Left ventricle myocardium superior (tissue), 1 donor: ENCODE measurements around the gene DUSP2. TPM values are rescaled to one million over a fixed set of nuclear protein-coding genes. Genes with fewer than 3 reads are reported as not detected.

ENCODE experiments used
- ATAC-seq: fragments of 200-7000 bp; cut with Tn5 transposase; one replicate; pipeline ENCODE4 v1.9.1; 2020; ENCODE audit warnings: mild to moderate bottlenecking, moderate library complexity
- DNase-seq: peaks from one replicate; pipeline ENCODE4 v3.0.0-alpha.2; 2020
- intact Hi-C: fragments of 100-400 bp; cut with micrococcal nuclease; formaldehyde crosslinking; loops from one replicate; pipeline ENCODE4 v1.11.0; 2022
- total RNA-seq: library from RNA; stranded (reverse); fragmentation: NEBNext Ultra II Directional; extraction: Animal tissue kit (Norgen Biotek cat#: 25700); gene quantifications from one replicate; pipeline ENCODE4 v1.2.1, GENCODE V29; 2021
- donor health status: DM: no; HTN: yes; CAD: no; lungs with severe emphysema.

DUSP2 gene
- total RNA-seq, 1 donor from 2014 or later, result 1.9 TPM

DNA sequence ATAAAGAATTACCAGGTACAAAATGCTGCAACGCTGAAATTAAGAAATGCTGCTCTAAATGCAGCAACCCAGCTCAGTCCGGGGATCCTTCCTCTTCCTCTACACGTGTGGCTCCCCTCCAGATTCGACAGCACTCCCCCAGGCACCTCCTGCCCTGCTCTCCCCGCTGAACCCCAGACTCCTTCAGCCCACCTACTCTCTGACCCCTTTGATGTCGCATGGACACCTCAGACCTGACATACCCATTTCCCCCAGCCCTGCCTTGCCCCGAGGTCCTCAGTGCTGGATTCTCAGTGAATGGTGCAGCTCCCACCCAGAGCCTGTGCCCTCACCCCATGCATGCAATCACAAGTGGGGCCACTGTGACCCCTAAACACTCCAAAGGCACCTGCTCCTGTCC is 24.2 kb downstream of the DUSP2 start:
- DNase-seq, result peak; percentile 18
- intact Hi-C loops, result no loop called here
- no peak for ATAC-seq

DNA sequence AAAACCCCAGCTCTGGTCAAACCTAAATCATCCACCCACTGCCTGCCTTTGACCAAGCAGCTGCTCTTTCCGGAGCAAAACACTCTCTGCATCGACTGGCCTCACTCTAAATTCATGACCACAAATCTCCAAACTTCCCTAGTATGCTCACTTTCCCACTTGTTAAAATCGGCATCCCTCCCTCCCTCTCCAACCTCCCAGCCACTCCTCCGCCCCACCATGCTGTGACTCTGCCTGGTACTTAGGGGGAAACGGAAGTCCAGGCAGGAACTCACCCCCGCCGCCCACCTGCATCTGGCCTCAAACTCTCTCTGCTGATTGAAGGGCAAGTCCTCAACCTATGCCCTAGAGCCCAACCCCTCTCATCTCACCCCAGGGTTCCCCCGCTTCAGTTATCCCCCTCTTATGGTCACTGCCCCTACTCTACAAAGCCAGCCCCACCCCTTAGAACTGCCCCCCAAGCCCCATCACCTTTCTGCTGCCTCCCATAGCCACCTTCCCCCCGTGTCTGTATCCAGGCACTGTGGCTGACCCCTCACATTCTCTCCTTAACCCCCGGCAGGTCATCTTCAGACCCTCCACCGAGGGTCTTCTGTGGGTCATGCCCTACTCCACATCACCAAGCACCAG is 25.0 kb downstream of the DUSP2 start:
- DNase-seq (no peak), ATAC-seq (no peak)
- intact Hi-C loops, result no loop called here

DNA sequence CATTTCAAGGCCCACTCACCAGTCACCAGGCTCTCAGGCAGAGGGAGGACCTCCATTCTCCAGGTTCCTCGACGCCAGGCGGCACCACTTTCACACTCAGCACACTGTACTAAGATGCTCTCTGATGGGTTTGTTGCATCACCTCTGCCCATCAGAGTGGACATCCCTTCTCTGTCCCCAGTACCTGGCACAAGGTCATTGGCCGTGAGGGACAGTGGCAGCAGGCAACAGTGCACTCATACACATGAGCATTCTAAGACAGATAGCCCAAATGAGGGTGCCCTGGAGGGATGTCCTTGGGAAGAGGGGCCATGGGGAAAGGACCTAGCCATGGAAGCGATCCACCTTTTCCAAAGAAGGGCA is 25.9 kb downstream of the DUSP2 start:
- DNase-seq, result no peak
- ATAC-seq, result no peak
- intact Hi-C loops, result no loop called here

DNA sequence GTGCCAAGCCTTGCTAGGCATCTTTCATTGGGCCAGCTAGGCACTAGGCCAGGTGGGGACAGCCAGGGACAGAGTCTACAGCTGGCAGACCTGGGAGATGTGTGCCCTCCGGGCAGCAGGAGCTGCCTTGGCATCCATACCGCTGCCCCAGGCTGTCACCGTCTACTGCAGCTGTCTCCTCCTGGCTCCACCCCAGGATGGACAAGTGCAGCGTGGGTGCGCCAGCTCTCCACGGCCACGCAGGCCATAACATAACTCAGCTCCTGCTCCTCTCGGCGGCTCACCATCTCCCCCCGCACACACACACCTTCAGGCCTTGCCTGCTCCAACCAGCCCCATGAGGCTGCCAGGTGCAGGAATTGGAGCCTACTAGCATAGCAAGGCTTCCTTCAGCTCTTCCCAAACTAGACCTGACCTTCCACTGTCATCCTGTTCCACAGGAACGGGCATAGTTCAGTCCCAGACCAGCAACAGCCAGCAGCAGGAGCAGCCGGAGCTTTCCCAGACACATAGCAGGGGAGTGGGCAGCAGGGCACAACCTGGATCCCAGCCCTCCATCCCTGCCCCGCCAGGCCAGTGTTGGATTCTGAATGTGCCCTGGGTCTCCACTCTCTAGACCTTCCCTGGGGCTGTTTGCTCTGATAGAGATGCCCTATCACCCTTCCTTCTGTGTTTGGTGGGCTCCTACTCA is 26.4 kb downstream of the DUSP2 start:
- ATAC-seq (no peak), DNase-seq (no peak)
- intact Hi-C loops, result no loop called here

DNA sequence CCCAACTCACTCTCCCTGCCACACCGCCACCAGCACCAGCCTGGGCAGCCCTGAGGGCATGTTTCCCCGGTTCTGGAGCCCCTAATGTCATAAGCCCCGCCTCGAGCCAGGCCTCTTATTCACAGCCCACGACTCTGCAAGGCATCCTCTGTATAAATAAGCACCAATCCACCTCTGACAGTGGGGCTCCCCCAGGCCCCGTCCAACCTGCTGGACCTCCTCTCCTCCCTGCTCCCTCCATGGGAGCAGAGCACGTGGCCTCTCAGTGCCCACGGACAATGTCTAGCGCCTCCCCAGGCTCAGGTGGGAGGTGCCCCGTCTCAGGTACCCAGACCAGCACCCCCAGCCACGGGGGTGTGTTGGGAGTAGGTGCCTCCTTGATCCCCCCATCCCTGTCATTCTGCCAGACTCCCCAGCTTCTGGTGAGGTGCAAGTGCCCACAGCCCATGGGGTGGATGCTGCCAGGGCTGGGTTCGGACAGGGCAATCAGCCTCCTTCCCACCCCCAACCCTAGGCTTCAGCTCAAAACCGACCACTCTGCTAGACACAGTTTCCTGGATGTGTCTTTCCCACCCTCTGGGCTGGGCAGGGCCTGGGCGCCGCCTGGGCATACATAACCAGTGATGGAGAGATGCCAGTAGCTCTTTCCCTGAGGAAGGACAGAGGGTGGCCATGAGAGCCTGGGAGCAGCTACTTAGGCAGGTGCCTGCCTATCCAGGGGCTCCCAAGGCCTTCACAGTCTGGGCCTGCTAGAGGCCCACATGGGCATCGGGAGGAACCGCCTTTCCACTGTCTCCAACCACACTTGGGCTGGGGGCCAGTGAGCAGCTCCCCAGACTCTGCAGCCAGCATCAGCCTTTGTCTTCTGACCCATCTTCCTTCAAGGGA is 27.3 kb downstream of the DUSP2 start:
- intact Hi-C loops, result no loop called here
- ATAC-seq (no peak), DNase-seq (peak; percentile 29)

DNA sequence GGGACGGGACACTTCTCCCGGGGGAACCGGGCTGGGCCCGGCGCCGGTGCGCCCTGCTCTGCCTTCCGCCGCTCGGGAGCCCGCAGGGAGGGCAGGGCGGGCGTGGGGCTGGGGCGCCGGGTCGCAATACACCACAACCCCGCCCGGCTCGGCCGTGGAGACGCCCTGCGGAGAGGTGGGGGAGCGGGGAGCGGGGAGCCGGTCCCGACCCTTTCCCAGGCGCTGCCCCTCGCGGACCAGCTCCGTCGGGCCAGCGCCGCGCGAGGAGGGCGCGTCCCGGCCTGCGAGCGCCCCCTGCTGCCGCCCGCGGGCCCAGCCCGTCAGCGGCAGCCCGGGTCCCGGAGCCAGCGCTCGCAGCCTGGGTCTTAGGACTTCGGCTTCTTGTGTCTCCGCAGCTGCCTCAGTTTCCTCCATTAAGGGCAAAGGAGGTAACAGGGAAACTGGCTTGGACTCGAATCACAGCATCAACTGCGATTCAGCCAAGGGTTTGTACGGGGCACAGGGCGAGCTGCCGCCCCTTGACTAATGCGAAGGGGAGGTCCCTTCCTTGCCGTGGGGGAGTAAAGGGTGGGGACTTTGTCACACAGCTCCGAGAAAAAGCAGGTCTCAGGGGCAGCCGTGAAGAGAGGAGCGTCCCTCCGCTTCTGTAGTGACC is 28.2 kb downstream of the DUSP2 start:
- DNase-seq, result peak; percentile 81
- ATAC-seq, result peak; percentile 90
- intact Hi-C loops, result no loop called here

DNA sequence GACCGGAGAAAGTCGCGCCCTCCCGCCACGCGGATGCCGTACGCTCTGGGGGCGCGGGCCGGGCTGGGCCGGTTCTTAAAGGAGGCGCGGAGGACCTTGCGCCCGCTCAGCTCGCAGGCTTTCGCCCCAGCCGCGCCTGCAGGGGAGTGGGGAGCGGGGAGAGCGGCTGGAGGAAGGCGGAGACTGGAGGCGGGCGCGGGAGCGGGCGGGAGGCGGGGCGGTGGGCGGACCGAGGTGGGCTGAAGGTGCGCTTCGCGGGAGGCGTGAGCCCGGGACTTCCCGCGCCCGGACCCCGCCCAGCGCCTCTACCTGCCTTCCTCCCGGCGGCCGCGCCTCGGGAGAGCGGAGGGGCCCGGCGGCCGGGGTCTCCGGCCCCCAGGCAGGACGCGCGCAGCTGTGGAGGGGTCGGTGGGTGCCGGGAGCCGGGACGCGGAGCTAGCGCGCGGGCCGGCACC is 28.8 kb downstream of the DUSP2 start, which contains the start of gene ADRA2B:
Gene ADRA2B, minus strand, starts transcription at position 148 of the 455 bp plus-strand sequence. CDS start 422 bp downstream, outside the sequence.
- peak; percentile 81 for ATAC-seq
- DNase-seq, result peak; percentile 77
- intact Hi-C loops, result no loop called here

DNA sequence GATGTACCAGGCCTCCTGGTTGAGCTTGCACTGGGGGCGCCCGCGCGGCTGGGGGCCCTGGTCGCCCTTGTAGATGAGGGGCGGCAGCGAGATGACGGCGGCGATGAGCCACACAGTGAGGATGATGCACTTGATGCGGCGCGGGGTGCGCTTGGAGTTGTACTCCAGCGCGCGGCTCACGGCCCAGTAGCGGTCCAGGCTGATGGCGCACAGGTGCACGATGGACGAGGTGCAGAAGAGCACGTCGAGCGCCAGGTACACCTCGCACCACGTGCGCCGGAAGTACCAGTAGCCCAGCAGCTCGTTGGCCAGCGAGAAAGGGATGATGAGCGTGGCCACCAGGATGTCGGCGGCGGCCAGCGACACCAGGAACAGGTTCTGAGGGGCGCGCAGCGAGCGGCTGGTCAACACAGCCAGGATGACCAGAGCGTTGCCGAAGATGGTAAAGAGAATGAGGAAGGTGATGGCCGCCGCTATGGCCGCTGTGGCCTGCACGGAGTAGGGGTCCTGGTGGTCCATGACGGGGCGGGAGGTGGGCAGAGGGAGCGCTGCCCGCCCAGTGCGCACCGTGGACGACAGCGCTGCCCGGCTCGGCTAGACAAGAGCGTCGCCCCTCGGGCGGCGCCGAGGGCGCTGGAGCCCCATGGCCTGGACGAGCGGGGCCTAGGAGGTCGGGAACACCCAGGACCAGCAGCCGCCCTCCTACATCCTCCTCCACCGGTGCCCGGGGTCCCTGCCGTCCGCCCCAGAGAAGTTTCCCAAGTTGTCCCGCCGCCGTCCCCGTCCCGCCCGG is 29.4 kb downstream of the DUSP2 start:
- DNase-seq, result peak; percentile 25
- ATAC-seq, result peak; percentile 5
- intact Hi-C loops, result no loop called here

DNA sequence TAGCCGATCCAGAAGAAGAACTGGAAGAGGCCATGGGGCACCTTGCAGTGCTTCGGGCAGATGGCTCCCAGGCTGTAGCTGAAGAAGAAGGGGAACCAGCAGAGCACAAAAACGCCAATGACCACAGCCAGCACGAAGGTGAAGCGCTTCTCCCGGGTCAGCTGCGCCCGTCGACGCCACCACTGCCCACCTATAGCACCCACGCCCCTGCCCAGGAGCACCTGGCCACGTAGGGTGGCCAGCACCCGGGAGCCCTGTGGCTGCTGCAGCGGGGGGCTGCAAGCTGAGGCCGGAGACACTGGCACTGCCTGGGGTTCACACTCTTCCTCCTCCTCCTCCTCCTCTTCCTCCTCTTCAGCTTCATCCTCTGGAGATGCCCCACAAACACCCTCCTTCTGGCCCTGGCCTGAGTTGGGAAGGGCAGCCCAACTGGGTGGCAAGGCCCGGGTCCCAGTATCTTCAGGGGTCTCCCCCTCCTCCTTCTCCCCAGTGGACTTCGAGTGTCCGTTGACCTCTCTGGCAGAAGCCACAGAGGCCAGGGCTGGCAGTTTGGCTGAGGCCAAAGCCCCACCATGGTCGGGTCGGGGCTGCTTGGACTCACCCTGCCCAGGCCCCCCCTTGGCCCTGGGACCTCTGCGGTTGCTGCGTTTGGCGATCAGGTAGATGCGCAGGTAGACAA is 30.2 kb downstream of the DUSP2 start:
- DNase-seq (peak; percentile 26), ATAC-seq (no peak)
- intact Hi-C loops, result no loop called here

DNA sequence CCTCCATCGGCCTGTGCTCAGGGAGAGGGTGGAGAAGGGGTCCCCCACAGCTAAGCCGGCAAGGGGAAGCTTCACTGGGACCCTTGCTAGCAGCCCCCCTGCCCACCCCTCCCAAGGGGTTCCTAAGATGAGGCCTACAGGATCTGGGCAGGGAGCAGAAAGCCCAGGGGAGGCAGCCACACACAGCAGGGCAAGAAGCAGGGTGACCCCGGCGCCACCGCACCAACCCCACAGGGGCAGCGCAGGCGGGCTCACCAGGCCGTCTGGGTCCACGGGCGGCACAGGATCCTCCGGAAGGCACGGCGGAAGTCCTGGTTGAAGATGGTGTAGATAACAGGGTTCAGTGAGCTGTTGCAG is 30.7 kb downstream of the DUSP2 start:
- intact Hi-C loops, result no loop called here
- ATAC-seq, result no peak
- DNase-seq, result peak; percentile 15

DNA sequence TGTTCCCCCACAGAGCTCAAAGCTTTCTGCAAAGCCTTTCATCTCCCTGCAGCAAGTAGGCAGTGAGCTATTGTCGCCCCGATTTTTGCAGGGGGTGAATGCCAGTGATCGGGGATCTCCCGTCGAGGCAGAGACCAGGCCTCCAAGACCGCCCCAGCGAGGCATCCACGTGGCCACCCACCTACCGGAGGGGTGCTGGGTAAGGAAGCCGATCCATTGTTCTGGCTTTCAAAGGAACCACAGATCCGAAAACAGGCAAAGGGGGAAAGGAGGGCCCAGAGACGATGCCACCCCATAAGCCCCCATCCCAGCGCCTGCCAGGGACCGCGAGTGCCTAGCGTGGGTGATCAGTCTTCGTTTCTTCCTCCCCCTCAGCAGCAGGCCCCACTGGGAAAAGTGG is 31.3 kb downstream of the DUSP2 start:
- ATAC-seq (no peak), DNase-seq (peak; percentile 15)
- intact Hi-C loops, result no loop called here

DNA sequence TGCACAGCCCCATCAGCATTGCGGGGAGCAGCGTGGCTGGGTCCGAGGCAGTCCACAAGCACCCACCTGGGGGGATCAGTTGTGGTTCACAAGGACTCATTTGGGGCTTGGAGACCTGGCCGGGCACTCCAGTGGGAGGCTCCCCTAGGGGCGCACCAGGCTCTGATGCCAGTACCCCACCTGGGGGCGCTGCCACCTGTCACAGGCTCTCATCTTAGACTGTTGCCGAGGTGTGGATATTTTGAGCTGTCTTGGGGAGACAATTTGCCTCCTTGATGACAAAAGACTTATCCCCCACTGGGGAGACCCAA is 31.9 kb downstream of the DUSP2 start:
- ATAC-seq (no peak), DNase-seq (peak; percentile 18)
- intact Hi-C loops, result no loop called here

DNA sequence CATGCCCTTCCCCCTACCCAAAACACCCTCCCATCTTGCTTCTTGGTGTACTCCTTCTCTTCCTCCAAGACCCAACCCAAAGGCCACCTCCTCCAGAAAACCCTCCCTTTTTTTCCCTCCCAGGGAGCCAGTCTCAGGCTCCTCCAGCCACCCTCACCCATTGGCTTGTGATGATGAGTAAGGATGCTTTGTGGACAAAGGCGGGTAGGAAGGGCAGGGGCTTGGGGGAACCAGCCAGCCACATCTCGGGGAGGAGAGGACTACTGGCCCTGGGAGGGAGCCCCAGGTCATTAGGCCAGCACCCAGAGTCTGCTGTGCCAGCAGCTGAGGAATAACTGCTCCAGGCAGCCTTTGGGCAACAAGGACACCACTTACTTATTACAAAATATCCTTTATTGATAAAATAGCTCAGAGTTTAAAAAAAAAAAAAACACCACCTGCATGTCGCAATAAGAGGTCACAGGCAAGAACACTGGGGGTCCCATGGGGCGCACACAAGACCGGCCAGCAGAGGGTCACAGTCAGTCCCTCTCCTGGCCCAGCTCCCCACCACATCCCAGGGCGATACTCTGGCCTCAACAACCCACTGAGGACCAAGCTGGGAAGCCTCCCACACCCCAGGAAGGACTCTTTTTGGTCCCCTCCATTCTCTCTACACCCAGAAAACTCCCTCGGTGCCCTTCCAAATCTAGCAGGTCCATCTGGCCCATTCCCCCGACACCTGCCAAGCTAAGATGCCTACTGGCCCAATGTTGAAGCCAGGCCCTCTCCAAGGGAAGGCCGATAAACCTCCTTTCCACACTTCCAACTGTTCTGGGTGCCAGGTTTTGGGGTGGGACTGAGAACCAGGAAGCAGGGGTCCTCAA is 32.5 kb downstream of the DUSP2 start:
- DNase-seq, result peak; percentile 14
- intact Hi-C loops, result no loop called here

DNA sequence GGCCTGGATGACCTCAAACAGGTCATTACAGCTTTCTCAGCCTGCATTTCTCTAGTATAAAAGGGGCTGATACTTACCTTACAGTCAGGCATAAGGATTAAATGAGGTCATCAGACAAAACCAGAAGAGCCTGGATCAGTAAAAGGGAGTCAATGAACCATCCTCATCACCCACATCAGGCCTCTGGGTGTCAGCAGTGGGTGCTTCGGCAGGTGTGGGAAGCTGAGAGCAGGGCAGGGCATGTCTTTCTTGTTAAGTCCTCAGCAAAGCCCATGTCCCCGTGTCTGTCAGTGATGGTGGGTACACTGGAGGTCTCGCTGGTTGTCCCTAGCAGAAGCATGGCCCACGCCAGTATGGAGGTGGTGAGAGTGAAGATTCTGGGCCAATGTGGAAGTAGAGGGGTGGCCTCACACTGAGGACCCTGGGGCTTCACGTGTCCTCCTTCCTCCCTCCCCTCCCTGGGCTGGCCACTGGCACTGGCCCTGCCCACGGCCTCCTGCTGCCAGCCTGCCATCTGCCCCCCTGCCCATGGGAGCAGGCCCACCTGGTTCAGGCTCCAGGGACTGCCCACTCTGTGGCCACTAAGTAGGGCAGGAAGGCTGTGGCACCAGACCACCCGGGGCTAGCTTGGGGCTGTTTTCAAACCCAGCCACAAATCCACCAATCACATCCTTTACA is 33.3 kb downstream of the DUSP2 start:
- ATAC-seq, result no peak
- intact Hi-C loops, result no loop called here
- DNase-seq, result no peak

More for the DNA sequence above, 32.5 kb downstream of the DUSP2 start:
- ATAC-seq, result no peak

DNA sequence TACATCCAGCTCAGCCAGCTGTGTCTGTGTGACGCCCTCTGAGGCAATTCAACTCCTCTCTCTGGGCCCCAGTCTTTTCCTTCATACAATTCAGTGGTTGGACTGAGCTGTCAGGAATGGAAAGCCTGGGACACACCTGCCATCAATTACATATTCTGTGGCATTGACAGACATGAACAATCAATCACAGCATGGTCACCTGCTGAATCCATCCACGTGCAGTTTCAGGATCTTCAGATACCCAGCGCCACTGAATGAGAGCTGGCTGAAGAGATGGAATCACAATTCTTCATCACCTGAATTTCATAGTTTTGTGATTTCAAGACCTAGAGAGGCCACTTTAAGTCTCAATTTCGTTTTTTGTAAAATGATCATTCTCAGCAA is 34.0 kb downstream of the DUSP2 start:
- no peak for ATAC-seq
- intact Hi-C loops, result no loop called here
- DNase-seq, result no peak

DNA sequence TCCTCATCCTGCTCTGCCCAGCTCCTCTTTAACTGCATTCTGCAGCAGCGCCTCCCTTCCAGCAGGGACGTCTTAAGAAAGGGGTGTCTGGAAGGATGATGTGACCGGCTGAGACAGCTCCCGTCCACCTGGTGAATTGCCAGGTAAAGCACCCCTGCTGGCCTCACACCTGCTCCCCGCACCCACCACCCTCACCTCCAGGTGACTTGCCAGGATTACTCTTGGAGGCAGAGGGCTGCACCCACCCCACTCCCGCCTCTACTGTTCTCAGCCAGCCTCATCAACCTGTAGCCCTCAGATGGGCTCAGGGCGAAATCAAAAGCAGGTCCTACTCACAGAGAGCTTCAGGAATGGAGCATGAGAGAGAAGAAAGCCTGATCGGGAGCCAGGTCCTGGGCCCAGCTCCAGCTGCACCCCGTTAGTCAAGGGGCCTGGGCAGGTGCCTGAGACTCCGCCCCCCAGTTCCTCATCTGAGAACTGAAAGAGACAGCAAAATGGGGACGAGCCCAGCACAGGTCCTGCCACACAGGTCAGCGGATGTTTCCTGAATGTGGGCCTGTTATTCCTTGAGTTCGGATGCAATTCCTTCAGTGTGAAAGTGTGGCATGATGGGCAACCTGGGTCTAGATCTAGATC is 34.5 kb downstream of the DUSP2 start:
- intact Hi-C loops, result no loop called here
- ATAC-seq (no peak), DNase-seq (peak; percentile 15)
